Activated CD8-positive, alpha-beta memory T cell treated with anti-CD3 and anti-CD28 coated beads for 48 hours (primary cell): Measurements from ENCODE around the gene MTRR.

Experiments
- DNase-seq, 3 experiments: peaks; one replicate each; pipeline ENCODE4 v3.0.0-alpha.2; 2020; ENCODE audit warnings: low read depth in 2 of 3, low spot score in 2 of 3

The MTRR gene

DNA sequence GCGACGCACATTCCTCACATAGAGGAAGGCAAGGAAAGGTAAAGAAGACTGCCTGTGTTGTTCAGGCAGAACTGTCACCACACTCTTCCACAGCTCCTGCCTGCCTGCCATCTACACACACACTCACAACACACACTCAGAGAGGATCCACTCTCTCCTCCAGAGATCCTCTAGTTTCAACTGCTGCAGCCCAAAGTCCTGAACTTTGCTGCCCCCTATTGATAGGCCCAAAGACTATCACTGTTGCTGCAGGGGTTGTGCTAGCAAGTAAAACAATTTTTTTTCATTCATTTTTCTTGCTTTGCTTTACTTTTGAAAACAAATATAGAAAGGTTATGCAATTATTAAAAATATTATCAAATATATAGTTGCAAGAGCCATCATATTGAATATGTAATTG, 12.1 kb upstream of the MTRR start:
- no peak for DNase-seq

DNA sequence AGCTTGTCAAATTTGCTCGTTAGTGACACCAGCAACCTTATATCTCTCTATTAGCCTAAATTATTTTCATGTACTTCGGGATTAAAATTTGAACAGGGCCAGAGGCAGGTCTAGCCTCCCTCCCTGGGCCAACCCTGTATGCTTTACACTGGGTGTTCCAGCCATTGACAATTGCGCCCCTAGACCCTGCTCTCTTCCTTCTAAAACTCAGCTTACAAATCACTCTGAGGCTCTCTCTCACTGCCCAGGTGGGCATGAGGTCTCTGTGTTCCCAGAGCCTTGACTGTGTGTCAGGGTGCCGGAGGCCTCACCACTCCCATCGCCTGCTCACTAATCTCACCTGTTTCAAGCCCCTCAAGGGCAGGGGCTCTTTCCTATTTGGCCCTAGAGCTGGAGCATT, 11.6 kb upstream of the MTRR start:
- DNase-seq, result no peak

DNA sequence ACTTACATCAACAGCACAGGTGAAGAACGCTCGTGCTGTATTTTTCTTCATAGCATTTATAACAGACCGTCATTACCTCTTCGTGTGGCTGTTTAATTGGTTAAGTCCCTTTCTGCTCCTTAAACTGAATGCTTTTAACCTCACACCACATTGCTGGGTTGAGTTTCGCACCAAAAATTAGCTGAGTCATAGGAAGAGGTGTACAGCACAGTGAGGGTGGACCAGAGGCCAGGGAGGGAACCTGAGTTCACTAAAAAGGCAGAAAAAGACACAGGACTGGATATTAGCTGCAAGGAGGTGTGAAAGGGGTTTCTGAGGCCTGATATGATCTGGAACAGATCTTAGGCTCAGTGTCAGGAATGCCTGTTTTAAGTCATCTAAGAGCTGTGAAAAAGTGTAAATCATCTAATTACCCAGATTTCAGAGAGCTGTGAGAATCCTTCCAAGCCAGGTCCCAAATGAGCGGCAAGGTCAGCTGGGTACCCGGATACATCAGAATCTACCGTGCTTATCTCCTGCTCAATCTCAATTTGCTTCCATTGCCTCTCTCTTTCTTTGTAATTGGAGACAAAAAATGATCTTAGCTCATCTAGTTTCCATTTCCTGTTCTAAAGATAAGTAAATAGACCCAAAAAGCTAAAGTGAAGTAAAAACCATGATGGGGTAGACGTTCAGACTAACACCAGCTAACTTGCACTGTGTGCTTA, 10.9 kb upstream of the MTRR start:
- DNase-seq, result no peak

DNA sequence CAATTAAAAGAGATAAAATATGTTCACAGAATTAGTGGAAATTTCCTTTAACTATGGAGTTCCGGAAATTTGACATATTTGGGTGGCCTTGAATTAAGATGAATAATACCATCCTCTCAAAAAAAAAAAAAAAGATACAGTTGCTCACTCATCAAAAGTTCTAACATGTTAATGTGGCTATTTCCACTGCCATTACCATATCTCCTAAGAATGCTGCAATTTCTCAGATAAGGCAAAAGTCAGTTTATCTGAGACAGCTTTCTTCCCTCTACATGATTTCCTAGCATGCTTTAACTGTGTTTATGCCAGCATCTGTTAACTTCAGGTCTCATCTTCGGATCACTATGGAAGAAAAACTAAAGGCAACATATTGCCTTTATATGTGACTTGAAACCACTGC, 2.8 kb upstream of the MTRR start:
- DNase-seq, result no peak

DNA sequence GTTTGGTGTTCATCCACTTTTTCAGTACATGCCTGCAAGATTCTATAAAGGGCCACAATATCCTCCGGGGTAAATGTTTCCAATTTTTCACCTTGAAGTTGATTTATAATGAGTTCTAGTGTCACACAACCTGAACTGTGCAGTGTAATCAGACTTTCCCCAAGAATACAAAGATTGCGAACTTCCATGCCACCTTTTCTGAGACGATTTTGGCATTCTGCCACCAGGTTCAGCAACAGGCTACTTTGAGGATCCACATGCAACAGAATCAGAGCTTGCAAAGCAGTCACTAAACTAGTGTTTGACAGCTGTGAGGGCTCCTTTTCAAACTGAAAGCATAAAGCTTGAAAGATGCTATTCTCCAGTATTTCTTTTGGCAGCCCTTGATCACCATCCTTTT, 1.7 kb upstream of the MTRR start:
- no peak for DNase-seq

DNA sequence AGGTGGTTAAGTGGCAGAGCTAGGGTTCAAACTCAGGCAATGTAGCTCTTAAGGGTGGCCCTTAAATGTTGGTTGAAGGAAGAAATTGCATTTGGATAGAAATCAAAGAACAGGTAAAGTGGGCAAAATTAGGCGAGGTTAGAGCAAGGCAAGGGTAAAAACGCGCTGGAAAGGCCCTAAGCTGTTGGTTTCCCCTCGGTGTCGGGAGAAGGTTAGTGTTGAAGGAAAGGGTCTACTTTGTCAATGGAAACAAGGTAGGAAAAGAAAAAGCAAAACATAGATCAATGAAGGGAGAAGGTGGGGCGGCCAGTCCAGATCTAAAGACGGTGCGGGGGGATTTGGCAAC, 548 bp upstream of the MTRR start:
- DNase-seq, result no peak

DNA sequence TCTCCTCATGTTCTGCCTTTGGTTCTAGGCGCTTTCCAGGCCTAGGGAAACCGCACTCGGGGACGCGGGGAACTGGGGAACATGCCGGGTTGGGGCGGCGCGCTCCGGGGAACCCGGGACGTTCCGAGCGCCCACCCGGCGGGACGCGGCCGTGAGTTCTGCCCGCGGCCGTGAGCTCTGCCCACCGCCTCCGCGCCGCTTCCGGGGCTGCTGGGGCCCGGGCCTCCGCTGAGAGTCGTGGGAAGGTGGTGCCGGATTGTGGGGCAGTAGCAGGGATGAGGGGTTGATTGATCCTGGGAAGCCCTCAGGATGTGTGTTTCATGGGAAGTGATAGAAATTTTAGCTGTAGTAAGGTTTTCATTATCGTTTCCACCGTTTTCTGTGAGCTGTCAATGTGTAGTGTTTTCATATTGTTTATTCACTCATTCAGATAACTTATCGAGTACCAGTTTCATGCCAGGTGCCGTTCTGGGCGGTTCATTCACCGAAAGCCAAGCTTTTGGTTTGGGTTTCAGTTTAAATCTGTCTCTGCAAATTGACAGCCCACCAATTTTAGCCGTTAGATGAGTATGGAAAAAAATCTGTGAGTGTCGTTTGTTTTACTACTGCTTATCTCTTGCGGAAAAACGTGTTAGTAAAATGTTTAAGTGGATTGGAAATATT, 657 bp downstream of the MTRR start:
- DNase-seq, result no peak

DNA sequence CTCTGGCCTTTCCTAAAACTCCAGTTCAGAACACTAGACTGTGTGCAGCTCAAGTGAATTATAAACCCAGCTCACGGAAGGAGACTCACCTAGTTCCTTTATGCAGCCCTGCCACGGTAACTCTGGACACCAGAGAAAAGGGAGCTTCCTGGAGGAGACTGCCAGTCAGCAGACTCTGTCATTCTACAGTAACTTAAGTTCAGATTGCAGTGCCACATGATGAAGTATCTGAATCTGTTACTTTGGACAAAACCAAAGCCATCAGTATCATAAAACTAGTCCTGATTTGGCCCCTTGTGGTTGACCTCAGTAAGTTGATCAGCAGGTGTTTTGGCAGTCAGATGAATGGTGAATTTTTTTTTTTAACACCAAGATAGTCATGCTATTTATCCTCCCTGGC, 2.7 kb downstream of the MTRR start:
- no peak for DNase-seq

DNA sequence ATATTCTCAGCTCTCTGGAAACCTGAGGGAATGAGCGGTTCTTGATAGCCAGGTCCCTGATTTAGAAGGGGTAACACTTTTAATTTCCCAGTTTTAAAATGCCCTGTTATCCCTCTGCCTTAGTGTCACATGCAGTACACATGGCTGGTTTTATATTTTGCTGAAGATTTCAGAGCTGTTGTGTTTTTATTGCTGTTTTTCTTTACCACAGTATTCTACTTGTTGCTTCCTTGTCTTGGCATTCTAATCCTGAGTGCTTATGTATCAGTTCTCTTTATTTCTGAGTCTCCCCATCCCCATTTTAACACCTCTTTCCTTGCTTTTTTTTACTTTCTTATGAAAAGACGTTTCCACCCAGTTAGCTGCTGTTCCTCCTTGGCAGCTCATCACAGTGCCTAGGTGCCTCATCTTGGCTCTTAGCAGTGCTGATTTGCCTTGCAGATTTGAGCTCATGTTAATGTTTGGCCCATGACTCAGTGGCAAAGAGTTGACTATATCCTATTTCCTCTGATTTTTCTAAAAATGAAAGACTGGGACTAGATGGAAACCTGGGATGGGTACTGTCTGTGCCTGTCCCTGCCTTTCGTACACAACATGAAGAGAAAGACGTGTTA, 3.7 kb downstream of the MTRR start:
- DNase-seq, result no peak

DNA sequence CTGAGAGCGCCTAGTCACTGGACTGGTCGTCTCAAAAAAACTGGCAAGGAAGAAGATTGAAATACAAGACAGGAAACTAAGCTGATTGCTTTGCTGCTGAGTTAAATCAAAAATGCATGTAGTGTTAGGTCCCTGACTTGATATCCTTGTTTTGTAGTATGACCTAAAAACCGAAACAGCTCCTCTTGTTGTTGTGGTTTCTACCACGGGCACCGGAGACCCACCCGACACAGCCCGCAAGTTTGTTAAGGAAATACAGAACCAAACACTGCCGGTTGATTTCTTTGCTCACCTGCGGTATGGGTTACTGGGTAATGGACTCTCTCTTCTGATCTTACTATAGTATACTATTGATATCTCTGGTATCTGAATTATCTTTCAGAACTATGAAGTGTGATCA, 4.3 kb downstream of the MTRR start:
- no peak for DNase-seq

DNA sequence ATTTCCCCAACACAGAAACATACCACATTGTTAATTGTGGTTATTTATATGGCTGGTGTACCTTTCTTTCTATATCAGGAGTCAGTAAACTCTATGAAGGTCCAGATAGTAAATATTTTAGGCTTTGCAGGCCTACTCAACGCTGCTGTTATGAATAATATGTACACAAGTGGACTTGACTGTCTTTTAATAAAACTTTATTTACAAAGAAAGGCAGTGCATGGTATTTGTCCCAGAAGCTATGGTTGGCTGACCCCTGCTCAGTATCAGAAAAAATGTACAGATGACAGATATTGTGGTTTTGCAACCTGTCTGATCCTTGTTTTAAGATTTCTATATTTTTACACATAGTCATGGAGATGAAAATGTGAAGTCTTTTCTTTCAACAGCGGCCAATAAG, 5.7 kb downstream of the MTRR start:
- no peak for DNase-seq

DNA sequence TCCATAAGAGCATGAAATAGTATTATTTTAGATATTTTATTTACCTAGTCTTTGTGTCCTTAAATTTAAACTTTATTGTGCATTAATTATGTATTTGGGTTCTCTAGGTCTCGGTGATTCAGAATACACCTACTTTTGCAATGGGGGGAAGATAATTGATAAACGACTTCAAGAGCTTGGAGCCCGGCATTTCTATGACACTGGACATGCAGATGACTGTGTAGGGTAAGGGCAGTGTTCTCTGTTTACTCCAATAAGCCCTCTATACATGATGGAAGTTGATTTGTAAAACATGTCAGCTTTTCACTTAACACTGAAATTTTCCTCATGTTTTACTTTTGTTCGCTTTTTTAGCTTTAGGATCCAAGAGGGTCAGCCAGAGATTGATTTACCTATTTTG, 6.2 kb downstream of the MTRR start:
- no peak for DNase-seq

DNA sequence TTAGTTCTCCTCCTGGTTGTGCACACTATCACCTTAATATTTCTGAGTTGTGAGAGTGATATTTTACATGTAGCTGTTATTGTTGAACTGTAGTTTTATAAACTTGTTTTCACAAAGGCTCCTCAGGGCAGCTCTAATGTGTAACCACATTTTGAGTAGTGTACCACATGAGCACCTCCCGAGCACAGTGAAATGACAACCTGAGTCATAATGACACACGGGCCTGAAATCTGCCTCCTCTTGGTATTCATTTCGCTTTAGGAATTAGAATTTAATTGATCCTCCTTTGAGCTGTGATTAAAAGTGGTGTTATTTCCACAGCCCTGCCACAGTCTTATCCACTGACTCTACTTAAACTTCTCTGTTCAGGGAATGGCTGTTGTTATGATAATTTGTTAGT, 7.9 kb downstream of the MTRR start:
- DNase-seq, result no peak

DNA sequence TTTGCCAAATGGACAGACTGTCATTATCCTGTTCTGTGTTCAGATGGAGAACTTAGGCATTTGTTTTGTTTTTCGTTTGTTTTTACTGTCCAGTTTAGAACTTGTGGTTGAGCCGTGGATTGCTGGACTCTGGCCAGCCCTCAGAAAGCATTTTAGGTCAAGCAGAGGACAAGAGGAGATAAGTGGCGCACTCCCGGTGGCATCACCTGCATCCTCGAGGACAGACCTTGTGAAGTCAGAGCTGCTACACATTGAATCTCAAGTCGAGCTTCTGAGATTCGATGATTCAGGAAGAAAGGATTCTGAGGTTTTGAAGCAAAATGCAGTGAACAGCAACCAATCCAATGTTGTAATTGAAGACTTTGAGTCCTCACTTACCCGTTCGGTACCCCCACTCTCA, 8.9 kb downstream of the MTRR start:
- no peak for DNase-seq

DNA sequence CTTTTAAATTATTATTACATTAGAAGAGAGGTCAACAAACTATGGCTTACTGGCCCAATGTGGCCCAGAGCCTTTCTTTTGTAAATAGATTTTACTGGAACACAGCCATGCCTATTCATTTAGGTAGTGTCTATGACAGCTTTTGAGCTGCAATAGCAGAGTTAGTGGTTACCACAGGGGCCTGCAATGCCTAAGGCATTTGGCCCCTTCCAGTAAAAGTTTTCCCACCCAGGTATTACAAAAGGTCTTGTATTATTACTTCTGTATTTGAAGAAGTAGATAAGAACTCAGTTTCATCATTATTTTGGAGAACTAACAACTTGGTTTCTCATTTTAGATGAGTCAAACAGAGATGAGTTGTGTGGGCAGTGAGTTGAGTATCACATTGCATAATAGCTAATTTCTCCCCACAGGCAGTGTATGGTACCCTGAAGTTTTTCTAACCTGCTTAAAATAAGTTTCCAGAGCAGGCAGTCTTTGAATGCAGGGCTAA, 9.5 kb downstream of the MTRR start:
- no peak for DNase-seq

DNA sequence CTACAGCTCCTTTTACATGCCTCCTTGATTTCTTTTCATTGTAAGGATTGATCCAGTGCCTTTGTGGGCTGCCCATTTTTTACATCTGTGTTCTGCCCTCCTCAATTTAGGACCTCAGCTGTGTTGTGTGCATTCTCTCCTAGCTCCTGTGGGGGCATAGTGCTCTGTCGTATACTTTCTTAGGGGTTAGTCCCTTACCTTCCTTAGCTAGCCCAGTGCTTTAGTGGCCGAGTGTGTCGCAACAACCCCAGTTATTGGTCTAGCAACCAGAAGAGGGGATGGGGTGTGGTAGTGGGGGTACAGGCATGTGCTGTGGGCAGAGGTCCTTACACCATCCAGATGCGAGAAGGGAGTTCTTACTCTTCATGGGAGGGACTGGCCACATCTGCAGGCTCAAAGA, 12.1 kb downstream of the MTRR start:
- DNase-seq, result no peak

DNA sequence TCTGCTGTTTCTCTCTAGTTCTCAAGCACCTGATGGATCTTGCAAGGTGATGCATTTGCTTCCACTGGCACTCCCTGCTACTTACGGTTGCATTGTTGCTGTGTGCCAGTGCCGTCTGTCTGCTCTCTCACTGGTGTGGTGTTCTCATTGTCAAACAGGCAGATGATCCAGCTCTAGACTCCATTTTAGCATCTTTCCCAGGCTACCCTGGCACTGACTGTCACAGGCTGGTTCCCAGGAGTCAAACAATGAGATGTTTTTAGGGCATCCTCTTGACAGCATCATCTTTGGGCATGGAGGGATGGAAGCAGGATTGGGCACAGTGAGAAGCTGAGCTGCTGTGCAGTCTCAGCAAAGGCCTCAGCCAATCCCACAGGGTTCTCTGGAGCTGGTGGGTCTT, 12.9 kb downstream of the MTRR start:
- no peak for DNase-seq

DNA sequence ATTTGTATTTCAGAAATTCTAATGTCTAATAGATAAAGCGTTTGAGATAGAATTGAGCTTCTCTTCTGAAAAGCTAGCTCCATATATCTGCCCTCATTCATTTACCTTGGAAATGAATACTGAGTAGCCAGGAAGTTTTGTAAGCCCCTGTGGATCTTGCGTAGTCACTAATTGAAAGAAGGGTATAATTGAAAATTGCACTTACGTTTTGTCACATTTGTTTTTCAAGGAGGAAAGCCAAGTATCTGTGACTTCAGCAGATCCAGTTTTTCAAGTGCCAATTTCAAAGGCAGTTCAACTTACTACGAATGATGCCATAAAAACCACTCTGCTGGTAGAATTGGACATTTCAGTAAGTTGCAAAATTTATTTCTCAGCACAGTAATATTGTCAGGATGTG, 14.0 kb downstream of the MTRR start:
- DNase-seq, result no peak

DNA sequence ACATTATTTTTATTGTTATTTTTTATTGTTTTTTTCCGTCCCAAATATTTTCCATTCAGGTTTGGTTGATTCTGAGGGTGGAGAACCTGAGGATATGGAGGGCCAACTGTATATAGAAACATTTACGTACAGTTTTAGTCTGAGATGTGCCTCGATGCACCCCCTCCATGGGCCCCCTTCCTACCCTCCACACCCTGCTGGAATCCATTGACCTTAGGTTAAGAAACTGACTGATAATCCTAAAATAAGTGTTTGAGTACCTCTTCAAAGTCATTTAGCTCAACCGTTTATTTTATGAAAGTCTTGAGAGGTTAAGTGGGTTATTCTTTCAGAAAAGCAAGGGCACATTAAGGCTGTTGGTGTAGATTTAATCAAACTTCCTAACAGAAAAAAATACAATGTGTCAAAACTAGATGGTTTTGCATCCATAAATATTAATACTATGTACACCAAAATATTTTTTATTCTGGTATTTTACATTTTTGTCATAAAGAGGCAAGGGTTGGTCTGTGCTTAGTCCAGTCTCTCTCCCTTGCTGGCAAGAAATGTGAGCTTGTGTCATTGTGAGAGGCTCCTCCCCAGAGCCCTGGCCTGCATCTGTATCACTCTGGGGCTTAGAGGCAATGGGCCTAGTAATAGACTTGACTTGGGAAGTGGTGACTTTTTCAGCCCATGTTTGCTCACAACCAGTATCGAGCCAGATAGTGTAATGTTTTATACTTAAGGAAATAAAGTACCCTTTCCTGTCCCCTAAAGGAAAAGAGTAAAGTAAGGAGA, 15.7 kb downstream of the MTRR start:
- DNase-seq, result no peak

DNA sequence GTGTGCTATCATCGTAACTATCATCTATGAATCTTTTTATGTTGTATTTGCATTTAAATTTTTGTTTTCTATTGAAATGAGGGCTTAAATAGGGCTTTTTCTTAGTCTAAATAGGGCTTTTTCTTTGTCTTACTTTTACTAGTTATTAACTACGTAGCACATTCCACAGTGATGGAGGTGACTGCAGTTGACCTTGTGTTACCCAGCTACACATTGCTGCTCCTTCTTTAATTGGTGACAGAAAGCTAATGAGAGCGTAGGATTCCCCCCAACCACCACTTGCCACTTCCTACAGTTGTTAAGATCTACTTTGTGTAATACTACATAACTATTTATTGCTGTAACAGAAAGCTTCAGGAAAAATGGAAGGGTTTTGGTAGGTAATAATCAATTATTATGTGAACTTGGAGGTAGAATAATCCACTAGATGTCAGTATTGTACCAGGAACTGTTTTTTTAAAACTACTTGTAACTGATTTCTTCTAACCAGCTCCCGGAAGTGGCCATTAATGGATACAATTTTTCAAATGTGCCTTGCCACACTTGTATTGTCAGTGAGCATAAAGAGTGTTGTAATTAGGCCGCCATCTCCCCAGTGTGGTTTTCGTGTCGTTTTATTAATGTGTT, 18.0 kb downstream of the MTRR start:
- DNase-seq, result no peak

DNA sequence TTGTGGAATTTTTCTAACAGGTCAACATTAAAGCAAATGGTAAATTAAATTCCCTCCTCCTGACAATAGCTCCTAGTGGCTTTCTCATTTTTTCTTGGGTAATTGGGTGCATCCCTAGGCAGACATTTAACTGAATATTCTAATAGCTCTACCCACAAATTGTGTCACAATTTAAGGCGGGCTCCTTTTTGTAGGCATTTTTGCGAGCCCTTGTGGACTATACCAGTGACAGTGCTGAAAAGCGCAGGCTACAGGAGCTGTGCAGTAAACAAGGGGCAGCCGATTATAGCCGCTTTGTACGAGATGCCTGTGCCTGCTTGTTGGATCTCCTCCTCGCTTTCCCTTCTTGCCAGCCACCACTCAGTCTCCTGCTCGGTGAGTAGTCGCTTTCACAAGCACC, 20.0 kb downstream of the MTRR start:
- no peak for DNase-seq

DNA sequence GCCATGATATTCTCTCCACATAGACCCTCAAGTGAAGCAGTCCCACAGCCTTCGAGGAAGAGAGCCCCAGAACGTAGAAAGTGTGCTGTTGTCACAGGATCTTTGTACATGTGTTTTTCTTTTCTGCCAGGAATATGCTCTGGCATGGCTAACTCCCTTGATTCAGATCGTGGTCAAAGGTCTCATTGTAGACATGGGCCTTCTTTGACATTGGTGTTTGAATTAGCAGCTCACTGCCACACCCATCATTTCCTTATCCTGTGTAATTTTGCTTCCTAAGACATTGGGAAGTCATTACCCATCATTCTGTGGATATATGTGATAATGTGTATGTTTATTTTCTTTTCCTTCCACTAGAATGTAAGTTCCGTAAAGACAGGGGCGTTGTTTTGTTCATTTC, 25.5 kb downstream of the MTRR start:
- DNase-seq, result no peak
